T-cell (primary cell): ENCODE measurements around the gene MAGI3. TPM values are rescaled to one million over a fixed set of nuclear protein-coding genes. Genes with fewer than 3 reads are reported as not detected.

Source experiments
- ATAC-seq, 4 experiments: fragments of 200-7000 bp in 3 of 4; fragments of 150-1000 bp in 1 of 4; cut with Tn5 transposase; replicated peaks in 1 of 4; 1 replicate in 3 of 4; 2 replicates in 1 of 4; pipeline ENCODE4 v1.10.0; 2021; ENCODE audit warnings: moderate library complexity in 3 of 4, mild to moderate bottlenecking in 2 of 4, moderate number of reproducible peaks in 1 of 4
- CTCF ChIA-PET, 2 donors: fragments of 300-600 bp; sonication (Branson Sonifier 250); formaldehyde crosslinking; loops; one replicate each; lab custom pipeline; 2022; ENCODE audit warnings: antibody characterized with exemption in 2 of 2; lab: Charles Lee
- POLR2A ChIA-PET, 2 donors: fragments of 300-600 bp; sonication (Branson Sonifier 250); formaldehyde crosslinking; loops; one replicate each; lab custom pipeline; 2022; ENCODE audit warnings: antibody characterized with exemption in 2 of 2; lab: Charles Lee
- DNase-seq, 35 experiments: peaks; one replicate each; pipeline versions ENCODE4 v3.0.0 to v3.0.0-alpha.2; 2013 to 2023
- H3K27ac ChIP-seq: one replicate; pipeline ENCODE4 v1.5.1; 2013; ENCODE audit warnings: low read length
- H3K27me3 ChIP-seq, 2 experiments: replicated peaks in 1 of 2; 1 replicate in 1 of 2; 2 replicates in 1 of 2; pipeline versions ENCODE4 v1.6.1 to v1.7.0; 2013; ENCODE audit warnings: low read length in 1 of 2, mixed read lengths in 1 of 2; ENCODE audit not compliant: control insufficient read depth in 2 of 2, insufficient read depth in 2 of 2; ENCODE audit errors: extremely low read depth in 1 of 2
- H3K36me3 ChIP-seq, 2 donors: 1 replicate in 1 of 2; 2 replicates in 1 of 2; pipeline versions ENCODE4 v1.6.1 to v1.7.0; 2013; ENCODE audit warnings: low read length in 1 of 2; ENCODE audit not compliant: control insufficient read depth in 2 of 2, insufficient read depth in 1 of 2; ENCODE audit errors: extremely low read depth in 1 of 2
- H3K4me1 ChIP-seq, 2 experiments: 1 replicate in 1 of 2; 2 replicates in 1 of 2; pipeline versions ENCODE4 v1.6.1 to v1.7.0; 2013; ENCODE audit warnings: low read length in 2 of 2, mixed read lengths in 1 of 2; ENCODE audit not compliant: insufficient read depth in 2 of 2, control insufficient read depth in 1 of 2; ENCODE audit errors: extremely low read depth in 1 of 2
- H3K4me3 ChIP-seq, 2 donors: 1 replicate in 1 of 2; 2 replicates in 1 of 2; pipeline versions ENCODE4 v1.5.1 to v1.7.0; 2013; ENCODE audit warnings: mild to moderate bottlenecking in 2 of 2, low read length in 1 of 2, moderate library complexity in 1 of 2; ENCODE audit not compliant: control insufficient read depth in 1 of 2; ENCODE audit errors: extremely low read depth in 1 of 2
- H3K9me3 ChIP-seq: 2 replicates; pipeline ENCODE4 v1.7.0; 2013
- H3K27ac Mint-ChIP-seq, 2 donors: one replicate each; pipeline ENCODE4 v1.8.0; 2020 to 2021; ENCODE audit warnings: mild to moderate bottlenecking in 2 of 2, mixed read lengths in 2 of 2
- H3K27me3 Mint-ChIP-seq, 2 donors: one replicate each; pipeline ENCODE4 v1.8.0; 2021 to 2022; ENCODE audit warnings: mixed read lengths in 2 of 2
- H3K36me3 Mint-ChIP-seq: one replicate; pipeline ENCODE4 v1.8.0; 2021; ENCODE audit warnings: mixed read lengths
- H3K4me1 Mint-ChIP-seq, 3 donors: one replicate each; pipeline ENCODE4 v1.8.0; 2020 to 2022; ENCODE audit warnings: mixed read lengths in 3 of 3, mild to moderate bottlenecking in 1 of 3
- H3K4me3 Mint-ChIP-seq, 3 donors: one replicate each; pipeline ENCODE4 v1.8.0; 2020 to 2022; ENCODE audit warnings: mild to moderate bottlenecking in 3 of 3, mixed read lengths in 3 of 3, moderate library complexity in 3 of 3
- H3K9me3 Mint-ChIP-seq, 3 donors: one replicate each; pipeline ENCODE4 v1.8.0; 2020 to 2022; ENCODE audit warnings: mixed read lengths in 3 of 3
- WGBS: methylation state at CpG from one replicate; pipeline ENCODE4 v1.1.5; 2013; ENCODE audit warnings: missing lambda C conversion rate; ENCODE audit not compliant: insufficient coverage; 5-methylcytosine and 5-hydroxymethylcytosine counted together
- total RNA-seq, 35 experiments: library from RNA in 6 of 35; stranded (reverse) in 6 of 35; fragments of 120-200 nt in 1 of 35; gene quantifications; one replicate each; pipeline versions ENCODE4 v1.2.1 to v1.2.4 and lab custom pipeline; 2013 to 2026

MAGI3 gene
- total RNA-seq, 5 donors from 2014 or later (not counting 1 experiment from before 2014, with no cell fraction given): 4.5 to 8.1 (median 5.6) TPM

DNA sequence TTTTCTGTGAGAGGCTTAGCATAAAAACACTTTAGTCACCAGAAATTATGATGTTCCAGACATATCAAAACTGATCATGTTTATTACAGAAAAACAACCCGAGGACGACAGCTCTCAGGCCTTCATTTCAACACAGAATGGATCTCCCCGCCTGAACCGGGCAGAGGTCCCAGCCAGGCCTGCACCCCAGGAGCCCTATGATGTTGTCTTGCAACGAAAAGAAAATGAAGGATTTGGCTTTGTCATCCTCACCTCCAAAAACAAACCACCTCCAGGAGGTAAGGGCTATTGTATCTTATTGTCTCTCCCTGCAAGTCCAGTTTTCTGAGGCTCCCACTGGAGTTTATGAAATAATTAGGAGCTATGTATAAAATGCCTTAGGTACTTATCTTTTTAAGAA is 263.4 kb downstream of the MAGI3 start:
- DNase-seq: no peak
- no peak overlapping the region for H3K27ac ChIP-seq
- H3K27me3 Mint-ChIP-seq: no peaks in the 10 kb centered on the region
- H3K27ac Mint-ChIP-seq: no peak overlapping the region
- H3K4me3 Mint-ChIP-seq: no peak overlapping the region
- no peak overlapping the region for H3K4me3 ChIP-seq
- H3K27me3 ChIP-seq: no peaks in the 10 kb centered on the region
- H3K4me1 ChIP-seq: no peaks in the 10 kb centered on the region
- no peaks in the 10 kb centered on the region for H3K36me3 ChIP-seq
- CTCF ChIA-PET: interaction anchor here (0.6 to 1.0 kb wide), 3 partner anchors 14 to 1532 kb away, joined by 3 read pairs; no protein-coding TSS in a partner anchor
- no peaks in the 10 kb centered on the region for H3K9me3 Mint-ChIP-seq
- H3K36me3 Mint-ChIP-seq: peaks cover 8% of the 10 kb centered on the region
- no peaks in the 10 kb centered on the region for H3K9me3 ChIP-seq
- WGBS: no CpG with 5 or more reads among the region's 5 CpGs
- POLR2A ChIA-PET: no interaction called here
- ATAC-seq: no peak
- H3K4me1 Mint-ChIP-seq: peaks cover 0 to 5% (median 0%) of the 10 kb centered on the region in 3 donors

DNA sequence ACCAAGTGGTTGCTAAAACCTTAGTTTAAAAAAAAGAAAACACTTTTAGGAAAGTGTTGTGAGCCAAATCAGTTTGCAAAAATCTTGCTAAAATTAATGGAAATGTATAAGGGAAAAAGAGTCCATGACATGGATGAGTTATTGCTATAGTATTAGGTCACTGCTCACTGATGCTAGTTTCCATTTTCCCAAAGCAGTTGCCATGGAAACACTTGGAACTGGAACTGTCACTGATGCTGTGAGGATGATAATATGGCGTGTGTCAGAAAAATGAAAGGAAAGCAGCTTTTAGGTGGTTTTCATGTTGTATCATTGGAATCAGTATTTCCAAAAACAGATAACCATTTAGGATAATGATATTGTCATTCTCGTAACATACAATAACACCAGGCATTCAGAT is 264.6 kb downstream of the MAGI3 start:
- ATAC-seq (no peak), DNase-seq (no peak)
- CTCF ChIA-PET: interaction anchor here in 1 of 2 donors (1.0 kb wide), 1 partner anchor 13 kb away, joined by 3 read pairs; no protein-coding TSS in a partner anchor
- H3K4me1 Mint-ChIP-seq: peaks cover 0 to 5% (median 0%) of the 10 kb centered on the region in 3 donors
- Histone ChIP-seq H3K4me3 (no peak overlapping the region), H3K27ac (no peak overlapping the region), H3K36me3 (no peaks in the 10 kb centered on the region), H3K27me3 (no peaks in the 10 kb centered on the region), H3K9me3 (no peaks in the 10 kb centered on the region), H3K4me1 (no peaks in the 10 kb centered on the region)
- POLR2A ChIA-PET: no interaction called here
- H3K27me3 Mint-ChIP-seq: no peaks in the 10 kb centered on the region
- WGBS: no CpG with 5 or more reads among the region's 2 CpGs
- no peaks in the 10 kb centered on the region for H3K9me3 Mint-ChIP-seq
- peaks cover 11% of the 10 kb centered on the region for H3K36me3 Mint-ChIP-seq
- H3K4me3 Mint-ChIP-seq: no peak overlapping the region
- no peak overlapping the region for H3K27ac Mint-ChIP-seq

DNA sequence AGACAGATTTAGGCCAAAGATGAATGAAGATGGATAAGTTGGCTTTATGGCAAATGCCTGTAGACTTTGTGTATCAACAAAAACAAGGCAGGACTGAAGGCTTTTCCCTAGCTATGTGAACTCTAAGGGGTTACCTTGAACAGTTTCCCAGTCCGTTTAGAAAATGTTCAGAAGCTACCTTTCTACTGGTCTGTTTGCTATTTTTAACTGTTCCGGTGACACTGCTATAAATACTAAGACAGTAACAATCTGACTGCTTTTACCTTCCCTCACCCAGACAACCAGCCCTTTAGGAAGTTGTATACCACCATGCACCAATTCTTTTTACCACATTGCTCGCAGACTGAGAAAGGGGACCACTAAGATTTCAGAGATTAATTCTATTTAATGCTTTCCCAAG is 266.8 kb downstream of the MAGI3 start:
- Mint-ChIP-seq H3K4me3 (no peak overlapping the region), H3K36me3 (peaks cover 7% of the 10 kb centered on the region), H3K27ac (no peak overlapping the region), H3K27me3 (no peaks in the 10 kb centered on the region), H3K9me3 (no peaks in the 10 kb centered on the region), H3K4me1 (no peaks in the 10 kb centered on the region)
- H3K4me3 ChIP-seq: no peak overlapping the region
- no peaks in the 10 kb centered on the region for H3K36me3 ChIP-seq
- H3K27ac ChIP-seq: no peak overlapping the region
- no peaks in the 10 kb centered on the region for H3K9me3 ChIP-seq
- no peak for DNase-seq
- ATAC-seq: no peak
- H3K27me3 ChIP-seq: no peaks in the 10 kb centered on the region
- WGBS: no CpG with 5 or more reads among the region's 3 CpGs
- ChIA-PET POLR2A (no interaction called here), CTCF (no interaction called here)
- H3K4me1 ChIP-seq: no peaks in the 10 kb centered on the region

DNA sequence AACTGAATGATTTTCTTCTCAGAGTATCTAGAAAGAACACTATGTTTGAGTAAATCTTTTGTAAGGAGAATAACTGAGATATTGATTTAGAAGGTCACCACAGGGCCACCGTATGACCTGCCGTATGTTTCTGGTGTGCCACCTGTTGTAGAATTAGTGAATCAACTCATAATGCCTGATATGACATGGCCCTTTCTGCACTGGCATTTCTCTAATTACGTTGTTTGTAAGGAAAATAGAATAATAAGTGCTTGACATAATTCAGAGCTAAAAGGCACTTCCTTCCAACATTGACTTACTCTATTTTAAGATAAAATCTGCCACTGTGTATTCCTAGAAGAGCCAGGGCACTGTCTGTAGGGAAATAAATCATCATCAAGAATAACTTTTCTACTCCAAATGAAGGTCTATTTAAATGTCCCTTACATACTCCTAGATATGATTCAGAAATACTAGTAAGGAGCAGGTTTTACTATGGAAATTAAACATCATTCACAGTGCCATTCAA is 267.3 kb downstream of the MAGI3 start:
- ChIA-PET CTCF (no interaction called here), POLR2A (no interaction called here)
- Histone ChIP-seq H3K4me1 (no peaks in the 10 kb centered on the region), H3K9me3 (no peaks in the 10 kb centered on the region), H3K36me3 (no peaks in the 10 kb centered on the region), H3K4me3 (no peak overlapping the region), H3K27ac (no peak overlapping the region), H3K27me3 (no peaks in the 10 kb centered on the region)
- ATAC-seq (no peak), DNase-seq (no peak)
- 83% methylated on average over 1 of the region's 3 CpGs for WGBS
- Mint-ChIP-seq H3K9me3 (no peaks in the 10 kb centered on the region), H3K36me3 (peaks cover 7% of the 10 kb centered on the region), H3K4me1 (no peaks in the 10 kb centered on the region), H3K27ac (no peak overlapping the region), H3K4me3 (no peak overlapping the region), H3K27me3 (no peaks in the 10 kb centered on the region)

DNA sequence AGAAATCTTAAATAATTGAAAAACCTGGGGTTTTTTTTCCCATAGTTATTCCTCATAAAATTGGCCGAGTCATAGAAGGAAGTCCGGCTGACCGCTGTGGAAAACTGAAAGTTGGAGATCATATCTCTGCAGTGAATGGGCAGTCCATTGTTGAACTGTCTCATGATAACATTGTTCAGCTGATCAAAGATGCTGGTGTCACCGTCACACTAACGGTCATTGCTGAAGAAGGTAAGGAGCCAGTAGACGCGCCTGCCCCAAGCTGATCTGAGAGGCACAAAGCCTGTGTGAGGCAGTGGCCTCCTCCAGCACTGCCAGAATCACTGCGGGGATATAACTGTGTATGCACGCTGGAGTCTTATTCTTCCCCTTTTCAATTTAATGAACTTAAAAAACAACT is 268.7 kb downstream of the MAGI3 start:
- ChIA-PET POLR2A (no interaction called here), CTCF (no interaction called here)
- Mint-ChIP-seq H3K27ac (no peak overlapping the region), H3K4me1 (no peaks in the 10 kb centered on the region), H3K9me3 (no peaks in the 10 kb centered on the region), H3K4me3 (no peak overlapping the region), H3K36me3 (peaks cover 11% of the 10 kb centered on the region), H3K27me3 (no peaks in the 10 kb centered on the region)
- H3K9me3 ChIP-seq: no peaks in the 10 kb centered on the region
- WGBS: 100% methylated on average over 4 of the region's 9 CpGs
- no peak for DNase-seq
- H3K27ac ChIP-seq: no peak overlapping the region
- no peaks in the 10 kb centered on the region for H3K27me3 ChIP-seq
- H3K36me3 ChIP-seq: no peaks in the 10 kb centered on the region
- H3K4me3 ChIP-seq: no peak overlapping the region
- no peak for ATAC-seq
- no peaks in the 10 kb centered on the region for H3K4me1 ChIP-seq

DNA sequence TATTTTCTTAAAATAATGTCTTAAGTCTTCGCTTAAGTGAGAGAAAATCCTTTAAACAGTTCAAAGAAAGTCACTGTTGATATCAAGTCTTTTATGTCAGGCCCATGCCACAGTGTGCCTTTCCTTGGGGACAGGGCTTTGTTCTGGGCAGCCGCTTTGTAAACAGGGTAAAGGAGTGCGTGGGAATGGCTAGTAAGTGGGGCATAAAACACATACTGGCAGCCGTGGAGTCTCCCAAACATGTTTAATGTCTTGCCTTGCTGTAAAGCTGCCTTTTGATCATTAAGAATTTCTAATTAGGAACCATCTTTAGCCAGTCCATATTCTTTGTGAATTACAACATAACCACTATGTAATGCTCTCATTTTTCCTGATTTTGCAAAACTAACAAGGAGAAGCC is 269.2 kb downstream of the MAGI3 start:
- 93% methylated on average over 3 of the region's 4 CpGs for WGBS
- no peak overlapping the region for H3K27ac Mint-ChIP-seq
- no peaks in the 10 kb centered on the region for H3K9me3 Mint-ChIP-seq
- Histone ChIP-seq H3K4me1 (no peaks in the 10 kb centered on the region), H3K36me3 (no peaks in the 10 kb centered on the region), H3K27me3 (no peaks in the 10 kb centered on the region), H3K9me3 (no peaks in the 10 kb centered on the region), H3K27ac (no peak overlapping the region), H3K4me3 (no peak overlapping the region)
- no peak for DNase-seq
- H3K27me3 Mint-ChIP-seq: no peaks in the 10 kb centered on the region
- POLR2A ChIA-PET: no interaction called here
- H3K36me3 Mint-ChIP-seq: peaks cover 12% of the 10 kb centered on the region
- no peak overlapping the region for H3K4me3 Mint-ChIP-seq
- ATAC-seq: no peak
- H3K4me1 Mint-ChIP-seq: no peaks in the 10 kb centered on the region
- CTCF ChIA-PET: no interaction called here

DNA sequence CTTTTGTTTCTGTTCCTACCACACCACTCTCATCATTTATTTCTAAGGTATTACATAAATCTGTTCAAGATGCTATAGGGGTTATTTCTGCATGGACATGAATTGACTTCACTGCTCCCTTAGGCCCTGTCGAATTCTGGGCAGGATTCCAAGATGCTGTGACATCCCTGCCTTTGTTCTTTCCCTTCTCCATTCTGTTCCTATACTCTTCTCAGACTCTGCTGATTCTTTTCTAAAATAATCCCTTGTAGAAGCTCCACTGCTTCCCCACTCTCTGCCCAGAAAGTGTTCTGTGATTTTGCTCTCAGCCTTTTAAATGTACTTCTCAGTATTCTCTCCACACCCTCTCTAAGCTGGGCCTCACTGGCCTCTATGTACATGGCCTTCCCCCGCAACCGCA is 269.8 kb downstream of the MAGI3 start:
- DNase-seq (no peak), ATAC-seq (no peak)
- 89% methylated on average over 1 of the region's 3 CpGs for WGBS
- Histone ChIP-seq H3K4me3 (no peak overlapping the region), H3K27ac (no peak overlapping the region), H3K36me3 (no peaks in the 10 kb centered on the region), H3K9me3 (no peaks in the 10 kb centered on the region), H3K4me1 (no peaks in the 10 kb centered on the region), H3K27me3 (no peaks in the 10 kb centered on the region)
- H3K4me3 Mint-ChIP-seq: no peak overlapping the region
- POLR2A ChIA-PET: no interaction called here
- H3K27ac Mint-ChIP-seq: no peak overlapping the region
- no peaks in the 10 kb centered on the region for H3K9me3 Mint-ChIP-seq
- no peaks in the 10 kb centered on the region for H3K4me1 Mint-ChIP-seq
- CTCF ChIA-PET: no interaction called here
- H3K36me3 Mint-ChIP-seq: peaks cover 12% of the 10 kb centered on the region
- no peaks in the 10 kb centered on the region for H3K27me3 Mint-ChIP-seq
